Effector memory CD4-positive, alpha-beta T cell (primary cell): ENCODE measurements around the gene GRIK2.

Source experiments
- DNase-seq, 3 donors: peaks; one replicate each; pipeline ENCODE4 v3.0.0-alpha.2; 2020
- H3K27ac ChIP-seq: 2 replicates; pipeline ENCODE4 v1.7.0; 2013; ENCODE audit warnings: mild to moderate bottlenecking, low read length, moderate library complexity; ENCODE audit not compliant: insufficient read depth, poor library complexity, severe bottlenecking
- H3K27me3 ChIP-seq: replicated peaks from 2 replicates; pipeline ENCODE4 v1.7.0; 2013; ENCODE audit warnings: mild to moderate bottlenecking, low read length; ENCODE audit not compliant: insufficient read depth, control insufficient read depth, poor library complexity, severe bottlenecking
- H3K36me3 ChIP-seq: 2 replicates; pipeline ENCODE4 v1.7.0; 2013; ENCODE audit warnings: mild to moderate bottlenecking, low read length, moderate library complexity; ENCODE audit not compliant: control insufficient read depth, insufficient read depth
- H3K4me1 ChIP-seq: 2 replicates; pipeline ENCODE4 v1.7.0; 2013; ENCODE audit warnings: low read length, mild to moderate bottlenecking; ENCODE audit not compliant: control insufficient read depth, insufficient read depth, poor library complexity, severe bottlenecking
- H3K4me3 ChIP-seq: 2 replicates; pipeline ENCODE4 v1.7.0; 2013; ENCODE audit warnings: low read length, low read depth, mild to moderate bottlenecking; ENCODE audit not compliant: insufficient read depth, poor library complexity, severe bottlenecking
- H3K9me3 ChIP-seq: 2 replicates; pipeline ENCODE4 v1.7.0; 2013; ENCODE audit warnings: mild to moderate bottlenecking, low read length, moderate library complexity; ENCODE audit not compliant: control insufficient read depth

Gene GRIK2

DNA sequence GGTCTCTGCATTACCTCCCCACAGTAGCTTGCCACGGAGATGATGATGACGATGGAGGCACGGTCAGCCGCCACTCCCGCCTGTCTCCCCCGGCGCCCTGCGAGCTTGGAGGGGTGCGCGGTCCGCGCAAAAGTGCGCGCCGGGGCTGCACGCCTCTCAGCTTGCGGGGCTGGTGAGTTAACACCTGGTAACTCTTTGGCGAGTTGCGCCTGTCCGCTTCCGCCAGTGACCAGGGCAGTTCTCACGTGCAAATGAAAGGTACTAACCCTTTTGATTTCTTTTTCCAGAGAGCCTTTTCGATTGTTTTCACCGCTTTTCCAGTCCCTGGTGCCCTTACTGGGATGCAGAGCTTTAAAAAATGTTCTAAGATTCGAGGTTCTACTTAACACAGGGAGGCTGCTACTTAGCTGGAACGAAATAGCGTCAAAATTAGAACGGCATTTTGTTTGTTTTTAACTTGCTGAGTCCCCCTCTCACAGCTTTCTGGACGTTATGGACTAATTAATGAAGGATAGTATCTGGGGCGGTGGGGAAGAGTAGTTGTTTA, 6.2 kb downstream of the GRIK2 start:
- no peak overlapping the region for H3K27ac ChIP-seq
- H3K36me3 ChIP-seq: no peaks in the 10 kb centered on the region
- no peaks in the 10 kb centered on the region for H3K4me1 ChIP-seq
- no peak overlapping the region for H3K4me3 ChIP-seq
- peaks cover 3% of the 10 kb centered on the region for H3K27me3 ChIP-seq
- DNase-seq: no peak
- H3K9me3 ChIP-seq: no peaks in the 10 kb centered on the region

- H3K4me3 ChIP-seq: no peak overlapping the region
- no peaks in the 10 kb centered on the region for H3K9me3 ChIP-seq
- H3K27ac ChIP-seq: no peak overlapping the region
- no peaks in the 10 kb centered on the region for H3K4me1 ChIP-seq
- no peaks in the 10 kb centered on the region for H3K27me3 ChIP-seq
- no peak for DNase-seq
- H3K36me3 ChIP-seq: no peaks in the 10 kb centered on the region
These were observed 7.0 kb downstream of the GRIK2 start for GRCh38 chr6:101400326-101401135.

DNA sequence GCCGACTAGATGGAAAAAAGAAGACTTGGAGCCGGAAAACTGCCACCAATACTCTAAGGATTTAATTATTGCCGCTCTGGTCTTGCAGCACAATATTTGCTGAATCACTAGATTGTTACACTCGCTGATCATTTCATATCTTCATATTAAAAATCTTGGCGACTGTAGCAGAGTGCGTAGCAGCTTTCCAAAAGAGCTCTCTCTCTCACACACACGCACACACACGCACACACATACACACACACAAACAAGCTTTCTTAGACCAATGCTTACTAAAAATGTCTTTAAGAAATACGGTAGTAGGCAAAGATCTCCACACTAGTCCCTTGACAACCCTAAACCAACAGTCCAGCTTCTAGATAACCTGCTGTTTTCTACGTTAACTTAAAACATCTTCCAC, 7.7 kb downstream of the GRIK2 start:
- Histone ChIP-seq H3K27me3 (no peaks in the 10 kb centered on the region), H3K27ac (no peak overlapping the region), H3K4me1 (no peaks in the 10 kb centered on the region), H3K36me3 (no peaks in the 10 kb centered on the region), H3K4me3 (no peak overlapping the region), H3K9me3 (no peaks in the 10 kb centered on the region)
- no peak for DNase-seq

- Histone ChIP-seq H3K36me3 (no peaks in the 10 kb centered on the region), H3K9me3 (no peaks in the 10 kb centered on the region), H3K27me3 (no peaks in the 10 kb centered on the region), H3K4me1 (no peaks in the 10 kb centered on the region), H3K4me3 (no peak overlapping the region), H3K27ac (no peak overlapping the region)
- DNase-seq: no peak
These were observed 8.5 kb downstream of the GRIK2 start for GRCh38 chr6:101401792-101402621.

DNA sequence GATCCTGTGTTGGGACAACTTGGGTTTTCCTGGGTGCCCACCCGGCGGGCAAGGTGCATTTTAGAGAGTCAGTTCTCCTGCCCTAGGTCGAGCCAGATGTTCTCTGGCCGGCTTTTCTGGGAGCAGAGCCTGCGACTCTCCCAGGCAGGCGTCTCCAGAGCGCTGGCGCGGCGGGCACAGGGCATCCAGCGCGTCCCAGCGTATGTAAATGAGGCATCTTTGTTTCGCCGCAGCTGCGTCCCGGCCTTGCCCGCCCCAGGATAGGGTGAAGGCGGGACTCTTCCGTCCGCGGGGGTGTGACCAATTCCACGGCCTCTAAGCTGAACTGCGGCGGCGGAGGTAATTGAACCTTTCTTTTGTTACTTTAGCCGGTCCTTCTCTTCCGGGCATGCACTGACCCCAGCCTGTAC, 9.1 kb downstream of the GRIK2 start:
- no peak for DNase-seq
- Histone ChIP-seq H3K27ac (no peak overlapping the region), H3K4me1 (no peaks in the 10 kb centered on the region), H3K4me3 (no peak overlapping the region), H3K36me3 (no peaks in the 10 kb centered on the region), H3K27me3 (no peaks in the 10 kb centered on the region), H3K9me3 (no peaks in the 10 kb centered on the region)

DNA sequence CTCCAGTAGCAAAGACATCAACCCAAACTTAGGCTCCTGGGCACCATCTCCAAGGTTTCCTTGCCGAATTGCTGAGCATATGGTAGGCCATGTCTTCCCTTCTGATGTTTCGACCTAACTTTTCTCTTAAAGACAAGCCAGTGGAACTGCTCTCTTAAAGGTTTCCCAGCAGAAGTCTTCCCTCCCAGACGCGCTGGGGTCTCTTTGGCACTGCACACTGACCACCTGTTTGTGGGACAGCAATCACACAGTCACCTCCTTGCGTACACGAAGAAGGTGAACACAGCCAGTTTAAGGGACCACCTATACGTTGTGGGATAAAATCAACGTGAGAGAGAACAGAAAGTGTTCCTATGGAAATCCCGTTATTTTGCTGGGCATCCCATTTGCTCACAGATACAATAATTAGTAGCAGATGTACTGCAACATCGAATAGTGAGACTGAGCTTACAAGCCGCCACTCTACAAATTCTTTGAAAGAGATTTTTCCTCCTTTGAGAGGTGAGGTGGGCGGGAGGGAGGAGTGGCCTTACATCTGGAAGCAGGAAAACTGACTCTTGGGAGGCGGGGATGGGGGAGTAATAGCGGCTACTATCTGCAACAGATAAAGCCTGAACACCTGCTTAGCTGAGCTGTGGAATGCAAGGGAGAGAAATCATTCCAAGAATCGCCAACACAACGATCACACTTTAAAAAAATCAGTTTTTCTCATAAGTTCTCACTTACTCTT, 9.9 kb downstream of the GRIK2 start:
- Histone ChIP-seq H3K4me1 (no peaks in the 10 kb centered on the region), H3K27me3 (no peaks in the 10 kb centered on the region), H3K4me3 (no peak overlapping the region), H3K9me3 (no peaks in the 10 kb centered on the region), H3K36me3 (no peaks in the 10 kb centered on the region), H3K27ac (no peak overlapping the region)
- DNase-seq: no peak

DNA sequence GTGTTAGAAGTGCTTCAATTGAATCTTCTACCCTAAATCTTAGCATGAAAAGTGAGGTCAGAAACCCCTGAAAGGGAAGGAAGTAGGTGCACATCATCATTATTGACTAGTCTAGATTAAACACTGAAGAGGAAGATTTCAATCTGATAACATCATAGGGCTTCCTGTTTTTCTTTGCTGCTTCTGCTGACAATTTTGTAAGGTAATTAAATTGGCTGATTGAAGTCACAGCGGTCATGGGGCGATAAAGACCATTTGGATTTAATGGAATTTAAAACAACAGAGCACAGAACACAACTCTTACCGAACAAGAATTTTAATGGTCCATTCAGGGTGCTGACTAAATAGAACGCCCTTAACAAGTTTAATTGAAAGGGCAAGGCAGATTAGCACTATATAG, 11.3 kb downstream of the GRIK2 start:
- Histone ChIP-seq H3K27ac (no peak overlapping the region), H3K9me3 (no peaks in the 10 kb centered on the region)

GRCh38 chr6:101413773-101414172, 20.3 kb downstream of the GRIK2 start:
- no peak for DNase-seq
- Histone ChIP-seq H3K4me1 (no peaks in the 10 kb centered on the region), H3K27ac (no peak overlapping the region), H3K4me3 (no peak overlapping the region), H3K36me3 (no peaks in the 10 kb centered on the region), H3K9me3 (no peaks in the 10 kb centered on the region), H3K27me3 (no peaks in the 10 kb centered on the region)

More for the DNA sequence above, 11.3 kb downstream of the GRIK2 start:
- DNase-seq: no peak
- Histone ChIP-seq H3K4me1 (no peaks in the 10 kb centered on the region), H3K27me3 (no peaks in the 10 kb centered on the region), H3K4me3 (no peak overlapping the region), H3K36me3 (no peaks in the 10 kb centered on the region)

GRCh38 chr6:101417900-101418299, 24.4 kb downstream of the GRIK2 start:
- Histone ChIP-seq H3K9me3 (no peaks in the 10 kb centered on the region), H3K27me3 (no peaks in the 10 kb centered on the region)
- DNase-seq: no peak

More at GRCh38 chr6:101417900-101418299, 24.4 kb downstream of the GRIK2 start:
- H3K27ac ChIP-seq: no peak overlapping the region
- no peaks in the 10 kb centered on the region for H3K4me1 ChIP-seq
- no peaks in the 10 kb centered on the region for H3K36me3 ChIP-seq
- no peak overlapping the region for H3K4me3 ChIP-seq
